Activated CD8-positive, alpha-beta memory T cell treated with anti-CD3 and anti-CD28 coated beads for 36 hours (primary cell): ENCODE data around the gene SERPINA9. TPM values are rescaled to one million over a fixed set of nuclear protein-coding genes. Genes with fewer than 3 reads are reported as not detected.
"Not testable (repeated sequence)": the region's sequence is repeated elsewhere in the genome, so short reads cannot be mapped to it uniquely, and the experiment has no call there.

Experiments
- CTCF ChIA-PET: fragments of 350-600 bp; sonication (Branson Sonifier 250); formaldehyde crosslinking; loops from one replicate; lab custom pipeline; 2021; ENCODE audit warnings: antibody characterized with exemption; lab: Charles Lee
- POLR2A ChIA-PET: fragments of 350-600 bp; sonication (Branson Sonifier 250); formaldehyde crosslinking; loops from one replicate; lab custom pipeline; 2021; ENCODE audit warnings: antibody characterized with exemption; lab: Charles Lee
- total RNA-seq, 2 experiments: library from RNA; stranded (reverse); gene quantifications; one replicate each; pipeline ENCODE4 v1.2.3, GENCODE V29; 2021

SERPINA9 gene, protein sequence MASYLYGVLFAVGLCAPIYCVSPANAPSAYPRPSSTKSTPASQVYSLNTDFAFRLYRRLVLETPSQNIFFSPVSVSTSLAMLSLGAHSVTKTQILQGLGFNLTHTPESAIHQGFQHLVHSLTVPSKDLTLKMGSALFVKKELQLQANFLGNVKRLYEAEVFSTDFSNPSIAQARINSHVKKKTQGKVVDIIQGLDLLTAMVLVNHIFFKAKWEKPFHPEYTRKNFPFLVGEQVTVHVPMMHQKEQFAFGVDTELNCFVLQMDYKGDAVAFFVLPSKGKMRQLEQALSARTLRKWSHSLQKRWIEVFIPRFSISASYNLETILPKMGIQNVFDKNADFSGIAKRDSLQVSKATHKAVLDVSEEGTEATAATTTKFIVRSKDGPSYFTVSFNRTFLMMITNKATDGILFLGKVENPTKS
- not detected for total RNA-seq

DNA sequence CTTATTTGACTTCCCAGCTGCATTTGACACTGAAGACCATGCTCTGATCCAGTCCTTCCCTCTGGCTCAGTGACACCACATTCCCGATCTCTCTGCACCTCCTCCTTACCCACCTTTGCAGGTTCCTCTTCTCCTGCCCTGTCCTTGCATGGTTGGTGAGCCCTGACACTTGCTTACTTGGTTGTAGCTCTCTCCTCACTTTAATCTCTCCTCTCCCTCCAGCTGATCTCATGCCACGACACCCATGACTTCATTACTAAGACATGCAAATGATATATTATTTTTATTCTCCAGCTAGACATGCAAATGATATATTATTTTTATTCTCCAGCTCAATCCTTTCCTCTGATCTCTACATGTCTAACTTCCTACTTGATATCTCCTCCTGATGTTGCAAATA, at the start of gene SERPINA9:
Gene SERPINA9 (minus strand): TSS at position 175 of the 400 bp plus-strand sequence. CDS start 6,357 bp downstream, outside the sequence.
- POLR2A ChIA-PET: no interaction called here
- CTCF ChIA-PET: interaction anchor here (1.1 kb wide), 1 partner anchor 10 kb away, joined by 4 read pairs; no protein-coding TSS in a partner anchor

GRCh38 chr14:94524093-94524492, 48.1 kb upstream of the SERPINA9 start:
- CTCF ChIA-PET: no interaction called here
- POLR2A ChIA-PET: no interaction called here

DNA sequence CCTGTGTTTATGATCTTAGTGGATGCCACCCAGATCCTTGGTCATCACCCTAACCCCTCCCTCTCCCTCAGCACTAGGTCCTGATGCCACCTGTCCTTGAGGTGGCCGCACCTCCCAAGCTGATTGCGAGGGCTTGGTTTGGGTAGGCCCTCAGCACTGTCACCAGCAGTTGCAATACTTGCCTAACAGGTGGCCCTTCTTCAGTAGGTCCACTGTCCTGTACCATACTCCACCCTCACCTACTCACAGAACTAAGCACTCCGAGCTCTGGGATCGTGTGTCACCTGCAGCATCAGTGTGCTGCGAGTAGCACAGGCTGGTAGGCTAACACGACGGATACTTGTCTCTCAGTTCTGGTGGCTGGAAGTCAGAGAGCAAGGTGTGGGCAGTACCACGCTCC, 47.3 kb upstream of the SERPINA9 start:
- POLR2A ChIA-PET: no interaction called here
- CTCF ChIA-PET: no interaction called here

DNA sequence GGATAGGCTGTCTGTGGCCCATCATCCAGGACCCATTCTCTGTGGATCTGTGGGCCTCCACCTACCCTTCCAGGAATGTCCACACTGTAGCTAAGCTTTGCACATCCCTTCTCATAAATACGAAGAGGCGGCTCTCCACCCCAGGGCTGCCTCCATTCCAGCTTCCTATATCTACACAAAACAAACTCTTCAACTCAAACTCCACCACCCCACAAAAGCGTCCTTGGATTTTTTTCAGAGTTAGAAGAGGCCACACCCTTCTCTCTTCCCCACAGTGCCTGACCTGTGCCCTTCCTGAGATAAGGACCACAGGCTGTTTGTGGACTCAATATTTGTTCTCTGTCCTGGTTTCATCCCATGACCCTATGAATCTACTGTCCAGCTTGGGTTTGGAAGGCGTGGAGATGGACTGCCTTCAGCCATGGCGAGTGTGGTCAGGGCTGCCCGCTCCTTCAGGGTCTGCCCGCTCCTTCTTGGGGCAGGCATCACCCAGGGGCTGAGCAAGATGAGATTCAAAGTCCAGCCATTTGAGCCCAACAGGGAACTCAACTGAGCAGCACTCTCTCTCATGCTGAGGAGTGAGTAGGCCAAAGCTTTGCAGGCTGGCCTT, 46.2 kb upstream of the SERPINA9 start:
- ChIA-PET CTCF (no interaction called here), POLR2A (no interaction called here)

- CTCF ChIA-PET: no interaction called here
- POLR2A ChIA-PET: no interaction called here
These were observed 45.5 kb upstream of the SERPINA9 start for GRCh38 chr14:94521375-94522114.

GRCh38 chr14:94517641-94518257, 41.8 kb upstream of the SERPINA9 start:
- CTCF ChIA-PET: no interaction called here
- POLR2A ChIA-PET: no interaction called here

GRCh38 chr14:94517248-94517640, 41.2 kb upstream of the SERPINA9 start:
- CTCF ChIA-PET: no interaction called here
- POLR2A ChIA-PET: no interaction called here

- ChIA-PET CTCF (no interaction called here), POLR2A (no interaction called here)
These were observed 39.9 kb upstream of the SERPINA9 start for GRCh38 chr14:94515856-94516255.

GRCh38 chr14:94515426-94515825, 39.4 kb upstream of the SERPINA9 start:
- CTCF ChIA-PET: no interaction called here
- POLR2A ChIA-PET: no interaction called here

GRCh38 chr14:94514351-94514750, 38.4 kb upstream of the SERPINA9 start:
- CTCF ChIA-PET: no interaction called here
- POLR2A ChIA-PET: no interaction called here

- POLR2A ChIA-PET, CTCF ChIA-PET: not testable (repeated sequence)
These were observed 34.5 kb upstream of the SERPINA9 start for GRCh38 chr14:94510481-94510880.

DNA sequence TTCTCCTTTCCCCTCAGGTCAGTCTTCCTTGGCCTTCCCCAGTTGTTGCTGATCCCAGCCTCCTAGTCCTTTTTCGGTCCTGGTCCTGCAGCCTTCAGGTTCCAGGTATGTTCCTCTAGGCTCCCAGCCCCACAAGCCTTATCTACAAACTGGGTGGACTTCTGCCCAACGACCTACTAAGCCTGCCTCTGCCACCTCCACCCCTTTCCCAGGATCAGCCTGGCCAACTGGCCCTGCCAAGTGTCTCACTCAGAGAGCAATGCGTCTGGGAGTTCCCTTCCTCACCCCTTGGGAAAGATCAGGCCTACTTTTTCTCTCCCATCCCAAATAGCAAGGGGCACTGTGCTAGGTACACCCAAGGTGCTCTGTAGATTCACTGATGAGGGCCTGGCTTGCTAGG, 33.4 kb upstream of the SERPINA9 start, which contains the start of gene SERPINA12:
Gene SERPINA12 (minus strand): TSS at position 114 of the 400 bp plus-strand sequence. CDS start 11,072 bp downstream, outside the sequence.
- POLR2A ChIA-PET: no interaction called here
- CTCF ChIA-PET: no interaction called here

- CTCF ChIA-PET: no interaction called here
- POLR2A ChIA-PET: no interaction called here
These were observed 29.6 kb upstream of the SERPINA9 start for GRCh38 chr14:94505641-94506040.

GRCh38 chr14:94505206-94505605, 29.2 kb upstream of the SERPINA9 start:
- ChIA-PET POLR2A (no interaction called here), CTCF (no interaction called here)

- ChIA-PET CTCF (no interaction called here), POLR2A (no interaction called here)
These were observed 25.9 kb upstream of the SERPINA9 start for GRCh38 chr14:94501588-94502516.

DNA sequence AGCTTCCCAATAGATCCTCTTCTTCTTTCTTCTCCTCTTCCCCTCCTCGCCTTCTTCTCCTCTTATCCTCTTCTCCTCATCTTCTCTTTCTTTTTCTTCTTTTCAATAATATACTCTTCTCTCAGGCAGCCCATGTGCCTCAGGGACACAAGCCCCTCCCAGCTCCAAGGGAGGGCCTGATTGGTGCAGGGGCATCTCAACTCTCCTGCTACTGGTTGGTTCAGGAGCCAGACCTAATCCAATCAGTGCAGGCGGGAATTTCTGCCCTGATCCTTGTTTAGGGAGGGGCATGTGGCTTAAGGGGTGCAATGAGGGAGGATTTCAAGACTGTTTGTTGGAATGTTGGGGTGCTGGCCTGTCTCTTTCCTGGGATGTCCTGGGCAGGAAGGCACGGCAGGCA, 24.3 kb upstream of the SERPINA9 start:
- POLR2A ChIA-PET: no interaction called here
- CTCF ChIA-PET: no interaction called here

DNA sequence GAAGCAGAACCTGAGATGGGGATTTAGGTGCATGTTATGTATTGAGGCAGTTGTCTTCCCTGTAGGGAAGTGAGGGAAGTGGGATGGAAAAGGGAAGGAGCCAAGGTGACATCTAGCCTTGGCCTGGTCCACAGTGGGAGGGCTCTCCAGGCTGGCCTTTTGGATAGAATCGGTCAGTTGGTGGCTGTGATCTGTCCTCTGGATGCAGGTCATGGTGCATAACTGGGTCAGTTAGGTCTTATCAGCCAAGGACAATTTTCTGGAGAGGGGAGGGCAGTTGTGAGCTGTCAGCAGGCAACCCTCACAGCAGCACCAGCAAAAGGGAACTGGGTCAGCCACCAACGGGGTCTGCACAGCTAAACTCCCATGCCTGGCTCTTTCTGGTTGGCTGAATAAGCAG, 23.7 kb upstream of the SERPINA9 start:
- ChIA-PET POLR2A (no interaction called here), CTCF (interaction anchor here (1.2 kb wide), 1 partner anchor 13 kb away, joined by 4 read pairs; no protein-coding TSS in a partner anchor)

- POLR2A ChIA-PET: no interaction called here
- CTCF ChIA-PET: interaction anchor here (1.3 kb wide), 1 partner anchor 12 kb away, joined by 3 read pairs; no protein-coding TSS in a partner anchor
These were observed 22.2 kb upstream of the SERPINA9 start for GRCh38 chr14:94498215-94498614.

DNA sequence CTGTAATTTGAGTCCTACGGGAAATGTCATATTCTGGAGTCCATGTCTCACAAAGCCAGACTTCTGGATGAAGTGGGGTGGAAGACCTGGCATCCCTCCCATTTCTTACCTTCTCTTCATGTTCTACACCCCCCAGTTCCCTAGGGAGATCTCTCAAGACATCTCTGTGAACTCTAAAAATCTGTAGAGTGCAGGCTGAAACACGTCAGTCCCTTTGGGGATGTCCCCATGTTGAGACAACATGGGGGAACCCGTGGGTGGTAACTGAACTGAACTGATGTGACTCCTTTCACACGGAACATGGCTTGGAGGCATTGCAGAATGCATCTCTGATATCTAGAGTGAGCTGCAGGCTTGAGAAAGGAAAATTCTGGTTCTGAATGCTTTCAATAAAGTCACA, 18.1 kb upstream of the SERPINA9 start:
- ChIA-PET POLR2A (no interaction called here), CTCF (no interaction called here)
